NCI-H2227 (cell line): ENCODE measurements around the gene ERC2.

Source experiments
- DNase-seq: peaks from one replicate; lab custom pipeline; 2025; ENCODE audit not compliant: unreplicated experiment; lab: John Stamatoyannopoulos, UW

The ERC2 gene

DNA sequence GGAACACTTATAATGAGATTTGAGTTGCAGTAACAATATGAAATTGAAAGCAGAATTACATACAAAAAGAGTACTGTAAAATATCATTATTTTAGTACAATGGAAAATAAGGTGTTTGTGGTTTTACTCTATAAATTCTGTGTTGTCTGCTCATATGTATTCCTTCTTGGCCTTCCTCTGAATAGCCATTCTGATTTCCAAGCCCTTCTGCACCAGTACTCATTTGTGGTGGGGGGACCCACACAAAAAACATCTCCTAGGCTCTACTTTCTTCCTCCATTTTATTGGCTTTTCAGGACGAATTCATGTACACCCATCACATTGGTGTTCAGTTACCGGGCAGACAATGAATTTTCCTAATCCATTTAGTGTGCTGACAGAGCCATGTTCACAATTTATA is 338.2 kb downstream of the ERC2 start:
- DNase-seq, result no peak

DNA sequence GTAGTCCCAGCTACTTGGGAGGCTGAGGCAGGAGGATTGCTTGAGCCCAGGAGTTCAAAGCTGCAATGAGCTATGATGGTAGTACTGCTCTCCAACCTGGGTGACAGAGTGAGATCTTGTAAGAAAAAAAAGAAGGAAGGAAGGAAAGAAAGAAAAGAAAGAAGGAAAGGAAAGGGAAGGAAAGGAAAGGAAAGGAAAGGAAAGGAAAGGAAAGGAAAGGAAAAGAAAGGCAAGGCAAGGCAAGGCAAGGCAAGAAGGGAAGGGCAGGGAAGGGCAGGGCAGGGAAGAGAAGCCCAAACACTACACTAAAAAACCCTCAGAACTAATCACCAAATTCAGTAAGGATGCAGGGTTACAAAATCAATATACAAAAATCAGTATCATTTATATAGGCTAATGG is 341.6 kb downstream of the ERC2 start:
- DNase-seq, result no peak

DNA sequence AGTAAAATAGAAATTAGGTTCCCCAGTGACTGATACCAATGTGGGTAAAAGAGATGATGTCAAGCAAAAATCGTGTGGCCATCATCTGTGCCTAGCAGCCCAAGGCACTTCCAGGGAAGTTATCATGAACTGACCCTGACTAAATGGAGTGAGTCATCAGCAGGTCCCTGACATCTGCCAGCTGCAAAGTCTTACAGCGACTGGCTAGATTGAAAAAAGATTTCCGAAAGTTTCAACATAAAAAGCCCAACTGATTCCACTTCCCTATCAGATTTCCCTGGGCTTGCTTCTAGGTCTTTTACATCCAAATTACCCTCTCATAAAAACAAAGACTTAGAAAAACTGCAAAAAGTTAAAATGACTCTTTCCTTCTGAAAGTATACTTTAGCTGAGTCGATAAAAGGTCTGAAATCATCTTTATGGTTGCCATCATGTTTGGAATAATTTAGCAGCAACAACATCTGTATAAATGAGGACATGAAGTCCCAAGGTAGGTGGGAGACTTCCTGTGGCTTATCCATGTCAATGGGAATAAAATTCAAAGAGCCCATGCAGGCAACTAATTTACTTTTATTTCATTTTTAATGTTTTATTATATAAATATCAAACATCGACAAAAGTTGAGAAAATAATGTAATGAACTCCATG is 342.8 kb downstream of the ERC2 start:
- no peak for DNase-seq

DNA sequence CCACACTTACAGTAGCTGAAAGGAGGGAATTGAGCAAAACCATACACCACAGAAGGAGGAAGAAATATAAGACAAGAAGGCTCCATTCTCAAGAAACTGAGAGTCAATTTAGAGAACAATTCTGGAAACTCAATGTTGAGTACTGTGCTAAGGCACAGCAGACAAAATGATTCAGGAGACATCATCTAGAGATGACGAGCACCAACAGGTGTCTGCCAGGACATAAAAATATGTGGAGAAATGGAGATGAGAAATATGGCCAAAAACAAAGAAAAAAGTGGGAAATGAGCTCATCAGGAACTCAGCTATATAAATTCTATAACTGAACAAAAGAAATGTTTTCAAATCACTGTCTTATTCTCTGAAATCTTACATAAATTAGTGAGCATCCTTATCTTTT is 343.7 kb downstream of the ERC2 start:
- DNase-seq, result no peak

DNA sequence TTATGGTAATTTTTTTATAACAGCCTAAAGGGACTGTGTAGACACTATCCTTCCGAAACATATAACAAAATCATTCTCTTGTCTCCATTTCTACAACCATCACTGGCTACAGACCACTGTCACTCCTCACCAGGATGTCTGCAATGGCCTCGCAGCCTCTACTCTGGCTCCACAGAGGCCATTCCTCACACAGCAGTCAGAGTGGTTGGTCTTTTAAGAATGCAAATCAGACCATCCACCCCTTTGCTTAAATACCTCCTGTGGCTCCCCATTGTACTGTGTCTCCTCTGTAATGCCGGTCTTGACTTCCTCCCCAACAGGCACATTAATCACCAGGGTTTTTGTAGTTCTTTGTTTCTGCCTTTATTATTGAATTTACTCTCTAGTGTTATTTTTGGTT is 344.8 kb downstream of the ERC2 start:
- DNase-seq, result no peak

DNA sequence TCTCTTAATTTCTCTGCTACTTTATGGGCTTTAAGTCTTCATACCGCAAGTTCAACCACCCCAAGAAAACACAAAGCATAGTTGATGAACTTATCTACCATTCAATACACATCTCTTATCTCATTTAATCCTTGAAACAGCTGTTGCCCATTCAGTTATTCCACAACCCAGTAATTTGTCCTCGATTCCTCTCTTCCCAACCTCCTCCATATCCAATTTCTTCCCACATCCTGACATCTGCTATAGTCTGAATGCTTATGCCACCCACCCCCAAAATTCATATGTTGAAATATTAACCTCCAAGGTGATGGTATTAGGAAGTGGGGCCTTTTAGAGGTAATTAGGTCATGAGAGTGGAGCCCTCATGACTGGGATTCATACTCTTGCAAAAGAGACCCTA is 345.4 kb downstream of the ERC2 start:
- DNase-seq, result no peak

DNA sequence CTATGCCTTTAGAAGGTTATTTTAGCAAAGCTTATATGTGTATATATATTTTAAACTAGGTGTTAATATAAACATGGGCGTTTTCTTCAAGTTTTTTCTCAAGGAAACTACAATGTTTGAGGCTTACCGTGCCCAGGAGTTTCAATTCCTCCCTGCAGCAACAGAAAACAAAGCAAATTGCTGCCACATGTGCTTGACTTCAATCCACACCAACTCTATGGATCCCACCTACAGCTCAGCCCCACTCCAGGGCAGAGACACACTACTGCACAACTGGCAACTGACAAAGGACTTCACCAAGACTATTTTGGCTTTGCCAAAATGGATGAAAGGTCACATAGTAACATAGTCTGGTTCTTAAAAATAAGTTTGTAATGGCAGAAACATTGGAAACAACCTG is 346.6 kb downstream of the ERC2 start:
- no peak for DNase-seq

DNA sequence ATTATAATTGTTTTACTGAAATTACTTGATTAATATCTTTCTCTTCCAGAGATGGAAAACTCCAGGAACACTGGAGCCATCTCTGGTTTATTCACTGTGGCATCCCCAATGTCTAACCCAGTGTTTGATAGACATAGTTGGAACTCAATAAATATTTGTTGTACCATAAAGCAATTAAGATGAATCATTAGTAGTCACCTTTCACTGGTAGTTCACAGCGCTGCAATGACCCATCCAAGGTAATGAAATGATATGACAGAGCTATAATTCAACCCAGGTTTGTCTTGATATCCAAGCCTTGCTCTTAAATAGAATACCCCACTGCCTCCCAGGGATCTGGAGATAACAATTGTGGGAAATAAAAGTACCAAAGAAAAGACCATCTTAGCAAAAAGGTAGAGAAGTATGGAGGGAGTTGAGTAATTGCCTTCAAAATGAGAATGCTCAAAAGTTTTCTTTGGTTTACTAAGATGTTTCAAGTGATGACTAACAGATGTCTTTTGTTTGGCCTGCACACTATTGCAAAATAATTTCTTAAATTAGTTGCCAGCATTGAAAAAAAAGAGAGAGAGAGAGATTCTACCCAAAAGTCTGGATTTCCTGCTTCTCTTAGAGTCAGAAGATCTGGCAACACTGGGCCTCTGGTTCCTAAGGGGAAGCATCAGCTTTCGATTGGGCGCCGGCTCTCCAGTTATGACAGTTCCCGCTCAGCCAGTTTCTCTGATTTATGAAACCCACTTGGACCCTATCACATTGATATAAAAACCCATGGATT is 348.5 kb downstream of the ERC2 start:
- DNase-seq, result no peak

DNA sequence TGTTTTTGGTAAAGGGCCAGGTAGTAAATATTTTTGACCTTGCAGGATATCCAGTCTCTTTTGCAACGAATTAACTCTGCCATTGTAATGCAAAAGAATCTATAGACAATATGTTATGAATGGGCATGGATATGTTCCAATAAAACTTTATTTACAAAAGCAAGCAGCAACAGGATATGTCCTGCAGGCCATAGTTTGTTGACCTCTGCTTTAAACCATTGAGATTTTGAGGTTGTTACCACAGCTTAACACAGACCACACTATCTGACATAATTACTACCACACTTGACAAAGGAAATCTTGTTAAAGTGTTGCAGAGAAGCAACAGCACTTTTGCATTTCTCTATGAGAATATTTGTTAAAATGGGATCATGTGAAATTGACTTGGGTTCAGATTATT is 349.3 kb downstream of the ERC2 start:
- no peak for DNase-seq

DNA sequence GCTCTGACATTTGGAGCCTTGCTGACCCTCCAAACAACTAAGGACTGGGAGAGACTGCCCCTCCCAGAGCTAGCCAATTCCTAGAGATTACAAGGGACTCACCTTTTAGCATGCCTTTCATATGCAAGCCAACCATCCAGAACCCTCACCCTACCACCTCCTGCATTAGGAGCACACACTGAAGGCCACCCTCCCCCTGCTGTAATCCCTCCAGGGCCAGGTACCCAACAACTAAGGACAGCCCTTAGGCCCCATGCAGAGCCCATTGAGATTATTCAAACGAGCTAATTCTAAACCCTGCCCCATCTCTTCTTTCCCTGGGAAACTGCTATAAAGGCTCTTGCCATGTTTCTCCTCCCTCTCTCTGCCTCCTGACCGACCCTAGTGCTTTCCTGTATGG is 352.6 kb downstream of the ERC2 start:
- no peak for DNase-seq

DNA sequence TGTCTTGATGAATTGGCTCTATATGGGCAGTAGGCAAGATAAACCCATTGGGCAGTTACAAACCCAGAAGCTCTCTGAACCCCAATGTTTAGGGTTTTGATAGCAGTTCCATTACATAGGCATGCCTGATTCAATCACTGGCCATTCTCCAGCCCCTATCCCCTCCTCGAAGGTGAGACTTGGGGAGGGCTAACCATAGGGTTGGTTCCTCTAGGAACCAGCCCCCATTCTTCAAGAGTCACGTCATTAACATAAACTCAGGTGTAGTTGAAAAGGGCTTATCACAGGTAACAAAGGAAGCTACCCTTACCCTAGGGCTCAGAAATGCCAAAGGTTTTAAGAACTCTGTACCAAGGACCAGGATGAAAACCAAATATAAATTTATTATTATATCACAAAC is 353.1 kb downstream of the ERC2 start:
- no peak for DNase-seq

DNA sequence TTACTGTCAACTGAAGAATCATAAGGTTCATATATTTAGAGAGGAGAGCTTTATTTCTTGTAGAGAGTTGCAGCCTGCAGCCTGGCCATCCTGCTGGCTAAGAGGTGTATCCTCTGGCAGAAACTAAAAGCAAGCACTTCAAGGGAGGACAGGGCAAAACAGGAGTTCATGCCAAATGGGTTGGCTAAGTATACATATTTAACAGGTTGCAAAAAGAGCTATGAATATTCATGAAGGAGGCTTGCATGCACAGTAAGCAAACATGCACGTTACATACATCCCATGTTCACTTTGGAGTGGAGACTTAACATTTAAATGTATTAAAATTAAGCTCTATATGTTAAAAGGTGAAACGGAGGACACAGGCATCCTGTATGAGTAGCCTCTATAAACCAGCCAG is 354.4 kb downstream of the ERC2 start:
- DNase-seq, result no peak

DNA sequence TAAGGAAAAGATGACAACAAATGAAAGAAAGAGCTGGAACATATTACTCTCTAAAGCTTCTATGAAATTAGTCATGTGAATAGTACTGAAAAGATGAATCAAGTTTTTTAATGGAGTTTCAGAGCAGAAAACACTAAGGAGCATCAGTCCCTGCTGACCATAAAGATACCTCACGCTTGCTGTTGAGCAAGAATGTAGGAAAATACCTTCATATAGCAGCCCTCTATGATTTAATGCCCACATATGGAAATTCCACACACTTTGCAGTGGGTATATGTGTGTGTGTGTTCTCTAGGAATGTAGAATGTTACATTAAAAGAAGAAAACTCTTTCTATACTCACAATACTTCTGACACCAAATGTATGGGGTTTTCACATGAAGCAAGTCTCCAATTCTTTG is 355.0 kb downstream of the ERC2 start:
- no peak for DNase-seq

DNA sequence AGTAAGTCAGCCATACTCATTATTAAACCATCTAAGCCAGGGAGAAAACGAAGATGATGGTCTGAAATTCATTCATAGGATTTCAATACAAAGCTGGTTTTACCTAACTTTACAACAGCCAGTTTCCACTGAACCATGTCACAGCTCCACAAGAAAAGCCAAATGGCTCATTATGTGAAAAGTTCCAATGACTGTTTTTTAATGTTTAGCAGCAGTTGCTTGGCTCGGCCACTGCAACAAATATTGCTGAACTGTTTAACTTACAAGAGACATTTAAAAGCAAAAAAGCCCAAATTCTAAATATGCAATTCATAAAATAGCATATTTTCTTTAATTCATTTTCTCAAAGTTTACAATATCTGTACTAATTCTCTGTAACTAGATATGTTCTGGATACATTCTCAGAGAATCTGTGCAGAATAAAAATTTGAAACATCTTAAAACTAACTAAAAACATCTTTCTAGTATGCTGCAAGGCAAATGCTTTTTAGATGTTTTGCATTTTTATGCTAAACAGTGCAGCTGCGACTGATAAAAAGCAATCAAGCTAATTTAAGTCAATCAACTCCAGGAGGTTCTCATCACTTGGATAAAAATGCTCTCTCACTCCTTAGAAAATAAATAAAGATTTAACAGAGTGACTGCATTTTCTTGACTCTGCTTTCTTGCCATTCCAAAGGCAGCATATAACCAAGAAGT is 356.5 kb downstream of the ERC2 start:
- no peak for DNase-seq

DNA sequence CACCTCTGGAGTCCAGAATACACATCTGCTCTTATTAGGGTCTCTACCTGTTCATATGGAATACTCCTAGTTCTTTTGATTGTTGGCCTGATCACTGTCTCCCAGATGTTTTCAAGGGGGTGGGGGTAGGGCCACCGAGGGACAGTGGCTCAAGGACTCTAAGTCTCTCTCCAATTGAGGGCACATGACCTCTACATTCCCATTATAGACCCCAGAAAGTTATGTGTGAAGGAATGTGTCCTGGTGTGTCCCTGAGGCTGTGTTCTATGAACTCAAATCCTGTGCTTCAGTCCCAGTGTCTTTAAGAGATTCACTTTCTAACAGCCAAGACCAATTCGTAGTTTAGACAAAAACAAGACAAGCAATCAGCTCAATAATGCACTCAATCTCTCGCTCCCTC is 357.4 kb downstream of the ERC2 start:
- DNase-seq, result no peak

DNA sequence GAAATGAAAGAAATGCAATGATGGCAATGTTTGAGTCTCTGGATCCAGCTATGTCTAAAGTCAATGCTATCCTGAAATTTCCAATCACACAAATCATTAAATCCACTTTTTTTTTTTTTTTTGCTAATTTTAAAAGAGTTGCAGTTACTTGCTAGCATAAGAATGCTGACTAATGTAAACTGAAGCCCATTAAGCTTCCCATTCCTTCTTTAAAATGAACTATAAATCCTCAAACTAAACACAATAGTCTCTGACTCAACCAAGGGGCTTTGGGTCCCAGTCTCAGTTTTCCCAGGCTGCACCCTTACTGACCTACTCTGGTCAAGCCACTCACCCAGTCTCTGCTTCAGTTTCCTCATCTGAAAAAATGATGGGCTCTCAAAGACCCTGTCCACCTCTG is 361.1 kb downstream of the ERC2 start:
- DNase-seq, result no peak

DNA sequence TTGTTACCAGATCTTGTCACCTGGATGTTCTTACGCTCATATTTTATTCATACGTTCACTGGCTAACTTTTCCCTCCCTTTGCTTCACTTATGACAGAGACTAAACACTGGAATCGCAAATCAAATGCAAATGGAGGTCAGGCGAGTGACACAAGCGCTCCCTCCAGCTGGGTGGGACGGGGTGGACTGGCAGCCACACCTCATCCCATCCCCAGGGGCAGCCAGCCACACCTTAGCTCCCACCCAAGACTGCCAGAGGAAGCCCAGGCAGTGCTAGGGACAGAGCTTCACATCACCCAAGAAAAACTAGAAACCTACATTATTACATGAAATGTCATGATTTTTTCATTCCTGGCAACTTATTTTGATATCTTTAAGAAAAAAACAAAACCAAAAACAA is 366.2 kb downstream of the ERC2 start:
- no peak for DNase-seq

DNA sequence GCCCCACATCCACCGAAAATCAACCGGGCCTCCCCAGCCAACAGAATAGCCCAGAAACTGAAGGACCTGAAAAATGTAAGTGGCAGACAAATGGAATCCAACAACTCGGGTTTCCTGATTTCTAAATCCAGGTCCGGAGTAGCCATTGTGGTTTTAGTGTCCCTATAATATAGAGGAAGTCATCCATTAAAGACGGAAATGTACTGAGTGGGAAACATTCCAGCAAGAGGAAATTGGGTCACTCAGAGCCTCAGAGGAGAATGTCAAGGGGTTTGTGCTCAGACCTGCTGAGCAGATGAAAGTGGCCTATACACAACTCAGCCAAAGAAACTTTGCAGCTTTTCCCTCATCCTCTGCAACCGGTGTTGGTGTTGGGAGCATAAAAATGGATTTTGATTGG is 366.7 kb downstream of the ERC2 start:
- no peak for DNase-seq

DNA sequence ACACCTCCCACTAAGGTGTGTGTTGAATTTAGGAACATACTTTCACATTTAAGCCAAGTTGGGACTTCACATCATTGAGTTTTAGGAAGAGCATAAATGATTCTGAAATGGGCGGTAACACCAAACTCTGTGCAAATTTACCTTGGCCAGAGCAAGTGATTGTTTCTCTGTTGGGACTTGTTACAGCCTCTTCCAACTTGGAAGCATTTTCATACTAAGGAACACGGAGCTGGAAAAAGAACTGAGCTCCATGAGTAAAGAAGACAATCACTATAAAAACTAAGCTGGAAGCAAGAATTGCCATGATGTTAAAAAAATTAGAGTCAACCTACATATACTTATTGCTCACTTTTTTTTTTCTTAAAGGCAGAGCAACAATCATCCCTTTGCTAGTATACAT is 371.3 kb downstream of the ERC2 start:
- DNase-seq, result no peak

DNA sequence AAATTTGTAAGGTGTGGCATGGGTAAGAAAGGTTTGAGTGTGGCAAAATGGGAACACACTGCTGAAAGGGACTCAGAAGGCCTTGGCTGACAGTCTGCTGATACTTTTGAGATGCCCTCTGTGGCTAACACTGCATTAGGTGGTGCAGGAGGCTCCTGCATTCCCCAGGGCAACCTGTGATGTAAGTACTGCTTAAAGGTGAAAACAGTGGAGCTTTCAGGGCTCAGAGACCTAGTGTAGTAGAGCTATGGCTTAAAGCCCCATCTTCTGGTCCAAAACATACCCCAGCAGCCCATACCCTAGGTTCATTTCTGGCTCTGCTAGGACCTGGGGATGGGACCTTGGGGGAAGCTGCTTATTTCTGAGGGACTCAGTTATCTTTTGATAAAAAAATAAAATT is 374.1 kb downstream of the ERC2 start:
- DNase-seq, result no peak

DNA sequence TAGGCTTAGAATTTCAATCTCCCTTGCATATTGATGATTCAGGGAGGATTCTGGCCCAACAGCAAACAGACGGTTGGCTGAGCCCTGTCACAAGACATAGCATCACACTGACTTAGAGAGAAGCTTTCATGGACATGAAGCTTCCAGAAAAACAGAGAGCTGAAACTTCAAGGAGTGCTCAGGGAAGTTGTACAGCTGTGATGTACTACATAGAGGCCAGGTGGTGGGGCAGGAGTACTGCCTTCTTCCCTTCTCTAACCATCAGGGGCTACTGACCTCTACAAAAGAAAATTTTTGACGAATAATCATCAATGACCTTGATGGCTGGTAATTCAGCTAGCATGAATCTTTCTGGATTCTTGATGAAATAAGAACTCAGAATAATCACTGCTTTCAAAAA is 378.5 kb downstream of the ERC2 start:
- DNase-seq, result no peak

DNA sequence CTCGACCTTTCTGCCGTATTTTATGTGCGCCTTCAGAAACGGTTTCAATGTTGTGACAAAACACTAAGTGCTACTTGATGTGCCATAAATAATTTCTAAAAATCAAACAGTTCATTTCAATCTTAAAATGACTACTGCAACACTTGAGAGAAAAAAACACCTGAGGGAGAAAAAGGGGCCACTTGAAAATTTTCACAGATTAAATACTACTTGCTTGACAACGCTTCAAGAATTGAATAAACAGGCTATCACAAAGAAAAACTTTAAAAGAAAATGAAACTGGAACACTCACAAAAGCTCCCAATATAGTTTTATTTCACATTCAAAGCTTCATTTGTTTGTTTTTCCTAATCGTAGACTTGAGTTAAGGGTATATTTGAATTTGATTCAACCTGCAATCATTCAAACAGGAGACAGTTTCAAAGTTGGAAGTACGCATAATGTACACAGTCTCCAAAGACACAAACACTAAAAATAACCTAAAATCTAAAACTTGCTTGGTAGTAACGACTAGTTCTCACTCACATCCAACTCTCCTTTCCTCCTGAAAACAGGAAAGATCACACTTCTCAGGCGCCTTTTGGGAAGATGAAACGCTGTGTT is 380.7 kb downstream of the ERC2 start:
- DNase-seq, result no peak
